ENCODE measurements around the gene TTLL11. TPM values are rescaled to one million over a fixed set of nuclear protein-coding genes. Genes with fewer than 3 reads are reported as not detected.

The TTLL11 gene
- total RNA-seq, 4 donors from 2014 or later, result 9.8 to 18.6 (median 15.6) TPM

DNA sequence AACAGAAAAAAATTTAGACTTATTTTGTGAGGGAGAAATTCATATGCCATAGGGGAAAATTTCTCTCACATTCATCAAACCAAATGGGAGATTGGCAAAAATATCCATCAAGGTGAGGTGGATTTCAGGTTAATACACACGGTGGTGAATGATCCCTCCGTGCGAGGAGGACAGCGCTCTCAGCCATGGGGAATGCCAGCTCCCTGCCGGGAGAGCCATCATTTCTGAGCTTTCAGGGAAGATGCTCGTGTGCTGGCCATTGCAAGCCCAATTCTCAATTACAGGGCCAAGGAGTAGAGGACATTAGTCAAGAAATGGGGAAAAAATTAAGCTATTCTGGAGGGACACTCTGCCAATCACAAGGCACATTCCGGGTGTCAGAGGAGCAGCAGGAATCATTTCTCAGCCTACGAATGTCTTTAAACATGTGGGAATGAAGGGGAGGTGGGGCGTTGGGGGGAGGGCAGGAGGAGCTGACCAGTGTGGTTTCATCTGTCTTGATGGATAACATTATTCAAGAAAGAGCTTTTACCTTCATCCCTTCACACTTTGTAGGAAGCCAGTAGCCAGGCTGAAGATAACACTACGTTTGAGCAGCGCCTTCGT is 276.2 kb downstream of the TTLL11 start:
- Histone ChIP-seq H3K27me3 (no peaks in the 10 kb centered on the region), H3K4me3 (no peak overlapping the region), H3K36me3 (no peaks in the 10 kb centered on the region), H3K4me1 (peaks cover 0 to 22% (median 4%) of the 10 kb centered on the region in 4 donors), H3K27ac (no peak overlapping the region), H3K9me3 (no peaks in the 10 kb centered on the region)
- 77 to 80% methylated on average over 12 of the region's 12 CpGs for WGBS, 2 donors
- no peak for DNase-seq (ENCODE audit: low spot score in 2 of 2)
- TF ChIP-seq EP300 (IDR thresholded peaks at IDR 0.05), result no peak
- no peak for TF ChIP-seq POLR2A (IDR thresholded peaks at IDR 0.05)
- TF ChIP-seq CTCF (IDR thresholded peaks at IDR 0.05), result no peak

DNA sequence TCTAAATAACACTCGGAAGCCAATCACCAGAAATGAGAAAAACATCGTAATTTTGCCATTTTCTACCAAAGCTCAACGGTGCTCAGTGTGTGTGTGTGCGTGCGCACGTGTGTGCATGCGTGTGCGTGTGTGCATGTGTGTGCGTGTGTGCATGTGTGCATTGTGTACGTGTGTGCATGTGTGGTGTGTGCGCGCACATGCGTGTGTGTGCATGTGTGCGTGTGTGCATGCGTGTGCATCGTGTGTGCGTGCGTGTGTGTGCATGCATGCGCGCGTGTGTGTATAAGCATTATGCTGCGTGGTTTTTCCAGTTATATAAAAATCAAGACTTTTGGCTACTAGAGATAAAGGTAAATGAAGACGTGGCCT is 276.7 kb downstream of the TTLL11 start:
- no peak for DNase-seq (ENCODE audit: low spot score in 2 of 2)
- Histone ChIP-seq H3K27me3 (no peaks in the 10 kb centered on the region), H3K9me3 (no peaks in the 10 kb centered on the region), H3K4me1 (peaks cover 0 to 22% (median 4%) of the 10 kb centered on the region in 4 donors), H3K4me3 (no peak overlapping the region), H3K27ac (no peak overlapping the region), H3K36me3 (no peaks in the 10 kb centered on the region)
- TF ChIP-seq POLR2A (IDR thresholded peaks at IDR 0.05), result no peak
- TF ChIP-seq CTCF (IDR thresholded peaks at IDR 0.05), result no peak
- TF ChIP-seq EP300 (IDR thresholded peaks at IDR 0.05), result no peak
- WGBS, 2 donors, result 88 to 89% methylated on average over 23 of the region's 23 CpGs

- Histone ChIP-seq H3K9me3 (no peaks in the 10 kb centered on the region), H3K4me3 (no peak overlapping the region), H3K27me3 (no peaks in the 10 kb centered on the region), H3K4me1 (peaks cover 0 to 22% (median 4%) of the 10 kb centered on the region in 4 donors), H3K27ac (no peak overlapping the region), H3K36me3 (no peaks in the 10 kb centered on the region)
- TF ChIP-seq EP300 (IDR thresholded peaks at IDR 0.05) (no peak), POLR2A (IDR thresholded peaks at IDR 0.05) (no peak)
- no peak for DNase-seq (ENCODE audit: low spot score in 2 of 2)
- 67 to 72% methylated on average over 31 of the region's 31 CpGs for WGBS, 2 donors
Measured at GRCh38 chr9:121815546-121816448, 277.3 kb downstream of the TTLL11 start.

DNA sequence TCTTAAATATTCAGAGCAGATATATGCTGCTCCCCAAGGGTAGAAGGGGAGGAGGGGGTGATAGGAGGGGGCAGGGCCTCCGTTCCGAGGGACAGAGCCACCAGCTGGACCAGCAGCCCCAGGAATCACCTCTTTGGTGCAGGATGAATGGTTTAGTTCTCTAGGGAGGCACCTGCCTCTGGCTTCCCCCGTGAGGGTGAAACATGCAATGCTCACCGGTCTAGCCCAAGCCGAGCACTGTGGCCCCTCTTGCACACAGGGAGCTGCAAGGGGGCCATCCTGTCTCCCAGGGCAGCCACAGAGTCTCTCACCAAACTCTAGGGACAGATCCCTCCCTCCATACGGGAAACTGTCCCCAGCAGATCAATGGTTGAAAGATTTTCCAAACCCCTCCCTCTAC is 278.0 kb downstream of the TTLL11 start:
- WGBS, 2 donors, result 72% methylated on average over 6 of the region's 6 CpGs
- H3K27me3 ChIP-seq, result no peaks in the 10 kb centered on the region
- peaks cover 0 to 18% (median 4%) of the 10 kb centered on the region in 4 donors for H3K4me1 ChIP-seq
- no peak overlapping the region for H3K27ac ChIP-seq
- no peak for DNase-seq (ENCODE audit: low spot score in 2 of 2)
- H3K36me3 ChIP-seq, result no peaks in the 10 kb centered on the region
- no peaks in the 10 kb centered on the region for H3K9me3 ChIP-seq
- TF ChIP-seq POLR2A (IDR thresholded peaks at IDR 0.05), result no peak
- TF ChIP-seq CTCF (IDR thresholded peaks at IDR 0.05), result no peak
- TF ChIP-seq EP300 (IDR thresholded peaks at IDR 0.05), result no peak
- no peak overlapping the region for H3K4me3 ChIP-seq

DNA sequence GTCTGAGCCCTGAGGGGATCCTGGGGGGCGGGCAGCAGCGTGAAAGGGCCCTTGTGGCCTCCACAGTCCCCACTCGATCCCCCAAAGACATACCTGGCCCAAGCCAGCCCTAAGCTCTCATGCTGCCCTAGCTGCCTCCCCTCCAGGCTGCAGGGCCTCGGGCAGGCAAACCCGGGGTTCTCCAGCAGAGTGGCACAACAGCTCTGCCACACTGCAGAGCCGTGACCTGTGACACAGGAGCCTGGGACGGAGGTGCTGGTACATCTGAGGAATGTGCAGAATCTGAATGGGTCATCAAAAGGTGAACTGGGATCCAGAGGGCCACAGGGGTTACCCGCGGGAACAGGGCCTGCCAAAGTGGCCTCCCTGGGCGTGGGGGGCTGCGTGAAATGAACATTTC is 278.5 kb downstream of the TTLL11 start:
- Histone ChIP-seq H3K36me3 (no peaks in the 10 kb centered on the region), H3K4me3 (no peak overlapping the region), H3K4me1 (peaks cover 0 to 13% (median 2%) of the 10 kb centered on the region in 4 donors), H3K27ac (no peak overlapping the region), H3K27me3 (no peaks in the 10 kb centered on the region), H3K9me3 (no peaks in the 10 kb centered on the region)
- TF ChIP-seq EP300 (IDR thresholded peaks at IDR 0.05), result no peak
- TF ChIP-seq POLR2A (IDR thresholded peaks at IDR 0.05), result no peak
- no peak for TF ChIP-seq CTCF (IDR thresholded peaks at IDR 0.05)
- 80 to 84% methylated on average over 8 to 11 of the region's 11 CpGs for WGBS, 2 donors
- no peak for DNase-seq (ENCODE audit: low spot score in 2 of 2)

All from tibial nerve (tissue), 4 donors.